ENCODE data around the gene MAGEA9.
A peak's percentile ranks its signal among the peaks of the same experiment; 100 is the strongest.

Gene MAGEA9

DNA sequence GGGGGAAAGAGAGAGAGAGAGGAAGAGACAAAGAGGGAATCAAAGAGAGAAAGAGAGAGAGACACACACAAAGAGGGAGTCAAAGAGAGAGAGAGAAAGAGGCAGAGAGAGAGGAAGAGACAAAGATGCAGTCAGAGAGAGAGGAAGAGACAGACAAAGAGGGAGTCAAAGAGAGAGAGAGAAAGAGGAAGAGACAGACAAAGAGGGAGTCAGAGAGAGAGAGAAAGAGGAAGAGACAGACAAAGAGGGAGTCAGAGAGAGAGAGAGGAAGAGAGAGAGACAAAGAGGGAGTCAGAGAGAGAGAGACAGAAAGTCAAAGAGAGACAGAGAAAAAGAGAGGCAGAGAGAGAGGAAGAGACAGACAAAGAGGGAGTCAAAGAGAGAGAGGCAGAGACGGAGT lies 45.5 kb downstream of the MAGEA9 start:
- no peak for ATAC-seq
- TF ChIP-seq ZNF565 (CRISPR knock-in tag; conservative IDR thresholded peaks at IDR 0.05; ENCODE audit: low read depth), result no peak
- no peak for TF ChIP-seq RARB (CRISPR knock-in tag; IDR thresholded peaks at IDR 0.05)
- no peak for TF ChIP-seq ISL1 (CRISPR knock-in tag; IDR thresholded peaks at IDR 0.05)
- TF ChIP-seq TOX (CRISPR knock-in tag; IDR thresholded peaks at IDR 0.05; ENCODE audit: borderline replicate concordance), result no peak
- no peak for TF ChIP-seq GLIS3 (CRISPR knock-in tag; IDR thresholded peaks at IDR 0.05)
- no peak for TF ChIP-seq OSR1 (CRISPR knock-in tag; IDR thresholded peaks at IDR 0.05)
- TF ChIP-seq, protein P1, sequence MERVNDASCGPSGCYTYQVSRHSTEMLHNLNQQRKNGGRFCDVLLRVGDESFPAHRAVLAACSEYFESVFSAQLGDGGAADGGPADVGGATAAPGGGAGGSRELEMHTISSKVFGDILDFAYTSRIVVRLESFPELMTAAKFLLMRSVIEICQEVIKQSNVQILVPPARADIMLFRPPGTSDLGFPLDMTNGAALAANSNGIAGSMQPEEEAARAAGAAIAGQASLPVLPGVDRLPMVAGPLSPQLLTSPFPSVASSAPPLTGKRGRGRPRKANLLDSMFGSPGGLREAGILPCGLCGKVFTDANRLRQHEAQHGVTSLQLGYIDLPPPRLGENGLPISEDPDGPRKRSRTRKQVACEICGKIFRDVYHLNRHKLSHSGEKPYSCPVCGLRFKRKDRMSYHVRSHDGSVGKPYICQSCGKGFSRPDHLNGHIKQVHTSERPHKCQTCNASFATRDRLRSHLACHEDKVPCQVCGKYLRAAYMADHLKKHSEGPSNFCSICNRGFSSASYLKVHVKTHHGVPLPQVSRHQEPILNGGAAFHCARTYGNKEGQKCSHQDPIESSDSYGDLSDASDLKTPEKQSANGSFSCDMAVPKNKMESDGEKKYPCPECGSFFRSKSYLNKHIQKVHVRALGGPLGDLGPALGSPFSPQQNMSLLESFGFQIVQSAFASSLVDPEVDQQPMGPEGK (CRISPR knock-in tag; IDR thresholded peaks at IDR 0.05; ENCODE audit: borderline replicate concordance), result no peak
- no peak for TF ChIP-seq ZFP3 (CRISPR knock-in tag; IDR thresholded peaks at IDR 0.05)
- TF ChIP-seq PPARA (CRISPR knock-in tag; IDR thresholded peaks at IDR 0.05; ENCODE audit: borderline replicate concordance), result no peak
- TF ChIP-seq ZNF8 (CRISPR knock-in tag; IDR thresholded peaks at IDR 0.05), result no peak
- no peak for TF ChIP-seq ESRRG (CRISPR knock-in tag; IDR thresholded peaks at IDR 0.05)
- TF ChIP-seq, protein P2, sequence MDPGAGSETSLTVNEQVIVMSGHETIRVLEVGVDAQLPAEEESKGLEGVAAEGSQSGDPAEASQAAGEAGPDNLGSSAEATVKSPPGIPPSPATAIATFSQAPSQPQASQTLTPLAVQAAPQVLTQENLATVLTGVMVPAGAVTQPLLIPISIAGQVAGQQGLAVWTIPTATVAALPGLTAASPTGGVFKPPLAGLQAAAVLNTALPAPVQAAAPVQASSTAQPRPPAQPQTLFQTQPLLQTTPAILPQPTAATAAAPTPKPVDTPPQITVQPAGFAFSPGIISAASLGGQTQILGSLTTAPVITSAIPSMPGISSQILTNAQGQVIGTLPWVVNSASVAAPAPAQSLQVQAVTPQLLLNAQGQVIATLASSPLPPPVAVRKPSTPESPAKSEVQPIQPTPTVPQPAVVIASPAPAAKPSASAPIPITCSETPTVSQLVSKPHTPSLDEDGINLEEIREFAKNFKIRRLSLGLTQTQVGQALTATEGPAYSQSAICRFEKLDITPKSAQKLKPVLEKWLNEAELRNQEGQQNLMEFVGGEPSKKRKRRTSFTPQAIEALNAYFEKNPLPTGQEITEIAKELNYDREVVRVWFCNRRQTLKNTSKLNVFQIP (CRISPR knock-in tag; IDR thresholded peaks at IDR 0.05; ENCODE audit: borderline replicate concordance, low read depth), result no peak
- TF ChIP-seq, protein P3, sequence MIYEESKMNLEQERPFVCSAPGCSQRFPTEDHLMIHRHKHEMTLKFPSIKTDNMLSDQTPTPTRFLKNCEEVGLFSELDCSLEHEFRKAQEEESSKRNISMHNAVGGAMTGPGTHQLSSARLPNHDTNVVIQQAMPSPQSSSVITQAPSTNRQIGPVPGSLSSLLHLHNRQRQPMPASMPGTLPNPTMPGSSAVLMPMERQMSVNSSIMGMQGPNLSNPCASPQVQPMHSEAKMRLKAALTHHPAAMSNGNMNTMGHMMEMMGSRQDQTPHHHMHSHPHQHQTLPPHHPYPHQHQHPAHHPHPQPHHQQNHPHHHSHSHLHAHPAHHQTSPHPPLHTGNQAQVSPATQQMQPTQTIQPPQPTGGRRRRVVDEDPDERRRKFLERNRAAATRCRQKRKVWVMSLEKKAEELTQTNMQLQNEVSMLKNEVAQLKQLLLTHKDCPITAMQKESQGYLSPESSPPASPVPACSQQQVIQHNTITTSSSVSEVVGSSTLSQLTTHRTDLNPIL (CRISPR knock-in tag; IDR thresholded peaks at IDR 0.05; ENCODE audit: low read depth), result no peak
- no peak for TF ChIP-seq ZNF70 (CRISPR knock-in tag; IDR thresholded peaks at IDR 0.05)
- TF ChIP-seq, protein P4, sequence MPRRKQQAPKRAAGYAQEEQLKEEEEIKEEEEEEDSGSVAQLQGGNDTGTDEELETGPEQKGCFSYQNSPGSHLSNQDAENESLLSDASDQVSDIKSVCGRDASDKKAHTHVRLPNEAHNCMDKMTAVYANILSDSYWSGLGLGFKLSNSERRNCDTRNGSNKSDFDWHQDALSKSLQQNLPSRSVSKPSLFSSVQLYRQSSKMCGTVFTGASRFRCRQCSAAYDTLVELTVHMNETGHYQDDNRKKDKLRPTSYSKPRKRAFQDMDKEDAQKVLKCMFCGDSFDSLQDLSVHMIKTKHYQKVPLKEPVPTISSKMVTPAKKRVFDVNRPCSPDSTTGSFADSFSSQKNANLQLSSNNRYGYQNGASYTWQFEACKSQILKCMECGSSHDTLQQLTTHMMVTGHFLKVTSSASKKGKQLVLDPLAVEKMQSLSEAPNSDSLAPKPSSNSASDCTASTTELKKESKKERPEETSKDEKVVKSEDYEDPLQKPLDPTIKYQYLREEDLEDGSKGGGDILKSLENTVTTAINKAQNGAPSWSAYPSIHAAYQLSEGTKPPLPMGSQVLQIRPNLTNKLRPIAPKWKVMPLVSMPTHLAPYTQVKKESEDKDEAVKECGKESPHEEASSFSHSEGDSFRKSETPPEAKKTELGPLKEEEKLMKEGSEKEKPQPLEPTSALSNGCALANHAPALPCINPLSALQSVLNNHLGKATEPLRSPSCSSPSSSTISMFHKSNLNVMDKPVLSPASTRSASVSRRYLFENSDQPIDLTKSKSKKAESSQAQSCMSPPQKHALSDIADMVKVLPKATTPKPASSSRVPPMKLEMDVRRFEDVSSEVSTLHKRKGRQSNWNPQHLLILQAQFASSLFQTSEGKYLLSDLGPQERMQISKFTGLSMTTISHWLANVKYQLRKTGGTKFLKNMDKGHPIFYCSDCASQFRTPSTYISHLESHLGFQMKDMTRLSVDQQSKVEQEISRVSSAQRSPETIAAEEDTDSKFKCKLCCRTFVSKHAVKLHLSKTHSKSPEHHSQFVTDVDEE (CRISPR knock-in tag; IDR thresholded peaks at IDR 0.05), result no peak

DNA sequence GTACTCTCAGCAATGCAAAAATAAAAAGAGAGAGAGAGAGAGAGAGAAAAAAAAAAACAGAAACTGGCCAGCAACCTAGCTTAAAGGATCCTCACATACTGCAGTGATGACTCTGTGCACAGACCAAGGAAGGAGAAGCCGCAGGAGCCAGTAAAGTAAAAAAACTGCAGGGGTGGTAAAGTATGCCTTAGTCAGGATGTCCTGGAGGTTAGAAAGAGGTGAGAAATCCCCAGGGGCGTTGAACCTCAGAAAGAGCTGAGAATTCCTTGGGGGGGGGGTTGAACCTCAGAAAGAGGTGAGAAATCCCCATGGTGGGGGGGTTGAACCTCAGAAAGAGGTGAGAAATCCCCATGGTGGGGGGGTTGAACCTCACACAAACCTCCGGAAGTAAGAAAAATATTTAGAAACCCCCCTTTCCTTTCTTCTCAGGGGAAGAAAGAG lies 48.0 kb downstream of the MAGEA9 start:
- no peak for TF ChIP-seq CSDC2 (CRISPR knock-in tag; IDR thresholded peaks at IDR 0.05)
- TF ChIP-seq ISL1 (CRISPR knock-in tag; IDR thresholded peaks at IDR 0.05), result no peak
- no peak for TF ChIP-seq ZFP3 (CRISPR knock-in tag; IDR thresholded peaks at IDR 0.05)
- no peak for TF ChIP-seq RARB (CRISPR knock-in tag; IDR thresholded peaks at IDR 0.05)
- TF ChIP-seq BACH2 (CRISPR knock-in tag; IDR thresholded peaks at IDR 0.05; ENCODE audit: borderline replicate concordance), result no peak
- TF ChIP-seq, protein P5, sequence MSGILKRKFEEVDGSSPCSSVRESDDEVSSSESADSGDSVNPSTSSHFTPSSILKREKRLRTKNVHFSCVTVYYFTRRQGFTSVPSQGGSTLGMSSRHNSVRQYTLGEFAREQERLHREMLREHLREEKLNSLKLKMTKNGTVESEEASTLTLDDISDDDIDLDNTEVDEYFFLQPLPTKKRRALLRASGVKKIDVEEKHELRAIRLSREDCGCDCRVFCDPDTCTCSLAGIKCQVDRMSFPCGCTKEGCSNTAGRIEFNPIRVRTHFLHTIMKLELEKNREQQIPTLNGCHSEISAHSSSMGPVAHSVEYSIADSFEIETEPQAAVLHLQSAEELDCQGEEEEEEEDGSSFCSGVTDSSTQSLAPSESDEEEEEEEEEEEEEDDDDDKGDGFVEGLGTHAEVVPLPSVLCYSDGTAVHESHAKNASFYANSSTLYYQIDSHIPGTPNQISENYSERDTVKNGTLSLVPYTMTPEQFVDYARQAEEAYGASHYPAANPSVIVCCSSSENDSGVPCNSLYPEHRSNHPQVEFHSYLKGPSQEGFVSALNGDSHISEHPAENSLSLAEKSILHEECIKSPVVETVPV (CRISPR knock-in tag; IDR thresholded peaks at IDR 0.05), result no peak
- TF ChIP-seq, protein P1 (CRISPR knock-in tag; IDR thresholded peaks at IDR 0.05; ENCODE audit: borderline replicate concordance), result no peak
- TF ChIP-seq SNAI2 (CRISPR knock-in tag; IDR thresholded peaks at IDR 0.05), result no peak
- TF ChIP-seq, protein P4 (CRISPR knock-in tag; IDR thresholded peaks at IDR 0.05), result no peak
- TF ChIP-seq ZNF70 (CRISPR knock-in tag; IDR thresholded peaks at IDR 0.05), result no peak
- no peak for TF ChIP-seq ZFP30 (CRISPR knock-in tag; IDR thresholded peaks at IDR 0.05)
- TF ChIP-seq GLIS3 (CRISPR knock-in tag; IDR thresholded peaks at IDR 0.05), result no peak
- peak; percentile 73 for ATAC-seq
